ENCODE results near the gene UPK3B.
A peak's percentile ranks its signal among the peaks of the same experiment; 100 is the strongest.
"Not testable (repeated sequence)": the region's sequence is repeated elsewhere in the genome, so short reads cannot be mapped to it uniquely, and the experiment has no call there.

UPK3B gene

GRCh38 chr7:76511911-76512885 lies 1.8 kb downstream of the UPK3B start:
- not testable (repeated sequence) for H3K4me3 ChIP-seq (IDR thresholded peaks at IDR 0.05; ENCODE audit: insufficient read depth, low read depth, low read length); H2AFZ ChIP-seq (ENCODE audit: low read depth)

DNA sequence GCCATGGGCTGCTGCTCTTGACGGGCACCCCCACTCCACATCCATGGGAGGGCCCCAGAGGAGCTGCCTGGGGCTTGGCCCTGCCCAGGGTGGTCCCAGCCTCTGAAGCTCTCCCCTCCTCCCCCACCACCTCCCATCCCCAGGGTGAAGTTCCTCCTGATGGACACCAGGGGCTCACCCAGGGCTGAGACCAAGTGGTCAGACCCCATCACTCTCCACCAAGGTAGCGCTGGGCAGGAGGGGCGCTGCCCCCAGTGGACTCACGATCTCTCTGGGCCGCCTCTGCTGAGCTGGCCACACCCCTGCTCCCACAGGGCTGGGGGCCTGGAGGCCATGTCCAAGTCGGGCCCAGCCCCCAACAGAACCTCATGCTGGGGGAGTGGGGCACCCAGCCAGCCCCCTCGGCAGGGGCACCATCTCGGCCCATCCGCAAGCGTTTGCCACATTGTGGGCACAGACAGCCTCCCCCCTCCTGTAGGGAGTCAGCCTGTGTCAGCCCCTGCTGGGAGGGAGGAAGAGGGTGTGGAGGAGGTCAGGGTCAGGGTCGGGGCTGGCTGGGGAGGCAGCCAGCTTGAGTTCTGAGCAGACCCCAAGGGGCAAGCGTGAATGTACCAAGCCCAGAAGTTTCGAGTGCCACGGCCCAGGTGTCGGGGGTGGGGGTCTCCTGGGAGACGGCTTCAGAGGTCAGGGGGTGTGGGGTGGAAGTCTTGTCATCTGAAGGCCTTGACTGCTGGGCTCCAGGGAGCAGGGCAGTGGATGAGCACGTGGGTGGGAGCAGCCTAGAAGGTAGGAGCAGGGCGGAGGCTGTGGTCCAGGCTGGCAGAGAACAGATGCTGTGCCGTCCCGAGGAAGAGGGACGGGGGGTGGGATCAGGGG lies 2.8 kb downstream of the UPK3B start:
- H4K20me1 ChIP-seq (ENCODE audit: insufficient read depth) = no peaks in the 10 kb centered on the region
- no peaks in the 10 kb centered on the region for H3K4me1 ChIP-seq (ENCODE audit: low read depth, poor library complexity, severe bottlenecking)
- H3K79me2 ChIP-seq (ENCODE audit: insufficient read depth, low read depth) = no peaks in the 10 kb centered on the region
- no peak overlapping the region for H3K27ac ChIP-seq
- H3K4me2 ChIP-seq = no peak overlapping the region
- no peaks in the 10 kb centered on the region for H3K36me3 ChIP-seq (ENCODE audit: insufficient read depth)
- no peaks in the 10 kb centered on the region for H3K27me3 ChIP-seq (ENCODE audit: insufficient read depth, low read depth)
- H2AFZ ChIP-seq (ENCODE audit: low read depth) = no peak overlapping the region
- peak; percentile 61 for TF ChIP-seq CTCF (conservative IDR thresholded peaks at IDR 0.05; ENCODE audit: low read depth, low read length)
- no peak overlapping the region for H3K4me3 ChIP-seq (IDR thresholded peaks at IDR 0.05; ENCODE audit: insufficient read depth, low read depth, low read length)
- no peak overlapping the region for H3K9ac ChIP-seq

More at GRCh38 chr7:76511911-76512885, 1.8 kb downstream of the UPK3B start:
- H3K27ac ChIP-seq; H3K79me2 ChIP-seq (ENCODE audit: insufficient read depth, low read depth); H3K36me3 ChIP-seq (ENCODE audit: insufficient read depth); H3K9ac ChIP-seq; H3K27me3 ChIP-seq (ENCODE audit: insufficient read depth, low read depth); H3K4me1 ChIP-seq (ENCODE audit: low read depth, poor library complexity, severe bottlenecking); H4K20me1 ChIP-seq (ENCODE audit: insufficient read depth); H3K4me2 ChIP-seq: not testable (repeated sequence)

GRCh38 chr7:76513817-76514799 lies 3.8 kb downstream of the UPK3B start:
- no peak overlapping the region for H3K4me2 ChIP-seq
- H3K27me3 ChIP-seq (ENCODE audit: insufficient read depth, low read depth) = no peaks in the 10 kb centered on the region
- no peak overlapping the region for H3K4me3 ChIP-seq (IDR thresholded peaks at IDR 0.05; ENCODE audit: insufficient read depth, low read depth, low read length)
- H3K36me3 ChIP-seq (ENCODE audit: insufficient read depth) = no peaks in the 10 kb centered on the region
- H3K4me1 ChIP-seq (ENCODE audit: low read depth, poor library complexity, severe bottlenecking) = no peaks in the 10 kb centered on the region
- no peaks in the 10 kb centered on the region for H3K79me2 ChIP-seq (ENCODE audit: insufficient read depth, low read depth)
- H4K20me1 ChIP-seq (ENCODE audit: insufficient read depth) = no peaks in the 10 kb centered on the region
- H3K9ac ChIP-seq = no peak overlapping the region
- no peak overlapping the region for H2AFZ ChIP-seq (ENCODE audit: low read depth)
- H3K27ac ChIP-seq = no peak overlapping the region
- no peak for TF ChIP-seq CTCF (conservative IDR thresholded peaks at IDR 0.05; ENCODE audit: low read depth, low read length)

- Histone ChIP-seq H3K27ac (no peak overlapping the region), H3K36me3 (ENCODE audit: insufficient read depth) (no peaks in the 10 kb centered on the region), H3K4me2 (no peak overlapping the region), H3K4me3 (IDR thresholded peaks at IDR 0.05; ENCODE audit: insufficient read depth, low read depth, low read length) (no peak overlapping the region), H3K9ac (no peak overlapping the region), H3K4me1 (ENCODE audit: low read depth, poor library complexity, severe bottlenecking) (no peaks in the 10 kb centered on the region), H3K27me3 (ENCODE audit: insufficient read depth, low read depth) (no peaks in the 10 kb centered on the region), H2AFZ (ENCODE audit: low read depth) (no peak overlapping the region), H4K20me1 (ENCODE audit: insufficient read depth) (no peaks in the 10 kb centered on the region), H3K79me2 (ENCODE audit: insufficient read depth, low read depth) (no peaks in the 10 kb centered on the region)
- TF ChIP-seq CTCF (conservative IDR thresholded peaks at IDR 0.05; ENCODE audit: low read depth, low read length) = no peak
Measured at GRCh38 chr7:76514926-76515771, 4.8 kb downstream of the UPK3B start.

All from KMS-11 (cell line).